ENCODE data around the gene CASP10. TPM values are rescaled to one million over a fixed set of nuclear protein-coding genes. Genes with fewer than 3 reads are reported as not detected.
A peak's percentile ranks its signal among the peaks of the same experiment; 100 is the strongest.

The CASP10 gene
- total RNA-seq, 4 donors from 2014 or later = 6.1 to 21.4 (median 11.2) TPM

DNA sequence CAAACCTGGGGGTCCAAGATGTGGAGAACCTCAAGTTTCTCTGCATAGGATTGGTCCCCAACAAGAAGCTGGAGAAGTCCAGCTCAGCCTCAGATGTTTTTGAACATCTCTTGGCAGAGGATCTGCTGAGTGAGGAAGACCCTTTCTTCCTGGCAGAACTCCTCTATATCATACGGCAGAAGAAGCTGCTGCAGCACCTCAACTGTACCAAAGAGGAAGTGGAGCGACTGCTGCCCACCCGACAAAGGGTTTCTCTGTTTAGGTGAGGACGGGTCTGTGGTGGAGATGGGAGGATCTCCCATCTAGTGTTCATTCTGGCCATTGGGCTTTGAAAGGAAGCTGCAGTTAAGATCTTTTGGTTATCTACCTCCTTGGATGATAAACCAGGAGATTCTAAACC lies 2.9 kb downstream of the CASP10 start:
- Histone ChIP-seq H3K36me3 (peaks cover 0 to 7% (median 0%) of the 10 kb centered on the region in 3 donors), H3K4me3 (no peak overlapping the region), H3K9me3 (no peaks in the 10 kb centered on the region), H3K27ac (peak overlapping the region in 1 of 4 donors; percentile 17), H3K4me1 (peaks cover 0 to 5% (median 0%) of the 10 kb centered on the region in 4 donors), H3K27me3 (no peaks in the 10 kb centered on the region)
- 63 to 82% methylated on average over 4 of the region's 4 CpGs for WGBS, 2 donors
- DNase-seq (ENCODE audit: low spot score in 2 of 2) = no peak
- TF ChIP-seq POLR2A (IDR thresholded peaks at IDR 0.05) (no peak), EP300 (IDR thresholded peaks at IDR 0.05) (no peak), CTCF (IDR thresholded peaks at IDR 0.05) (no peak)

DNA sequence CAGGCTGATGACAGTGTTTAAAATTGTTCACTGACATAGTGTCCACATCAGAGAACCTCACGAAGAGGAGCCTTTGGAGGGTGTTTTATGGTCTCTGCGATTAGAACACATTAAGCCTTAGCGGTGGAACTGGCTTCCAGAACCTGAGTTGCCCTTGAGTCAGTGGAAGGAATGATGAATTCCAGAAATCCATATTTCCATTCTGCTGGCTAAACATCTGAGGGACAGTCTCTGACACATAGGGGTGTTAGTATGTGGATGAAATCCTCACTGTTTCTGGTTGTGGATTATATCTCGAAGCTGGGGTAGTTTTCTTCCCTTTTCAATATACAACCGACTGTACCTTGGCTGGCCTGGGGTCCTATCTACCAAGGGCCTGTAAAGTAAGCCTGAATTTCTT lies 4.0 kb downstream of the CASP10 start:
- H3K9me3 ChIP-seq = no peaks in the 10 kb centered on the region
- peaks cover 0 to 7% (median 0%) of the 10 kb centered on the region in 3 donors for H3K36me3 ChIP-seq
- H3K4me3 ChIP-seq = no peak overlapping the region
- H3K27ac ChIP-seq = no peak overlapping the region
- no peak for TF ChIP-seq CTCF (IDR thresholded peaks at IDR 0.05)
- TF ChIP-seq EP300 (IDR thresholded peaks at IDR 0.05) = no peak
- no peak for TF ChIP-seq POLR2A (IDR thresholded peaks at IDR 0.05)
- DNase-seq (ENCODE audit: low spot score in 2 of 2) = no peak
- peaks cover 0 to 5% (median 0%) of the 10 kb centered on the region in 4 donors for H3K4me1 ChIP-seq
- 84 to 86% methylated on average over 5 of the region's 5 CpGs for WGBS, 2 donors
- no peaks in the 10 kb centered on the region for H3K27me3 ChIP-seq

DNA sequence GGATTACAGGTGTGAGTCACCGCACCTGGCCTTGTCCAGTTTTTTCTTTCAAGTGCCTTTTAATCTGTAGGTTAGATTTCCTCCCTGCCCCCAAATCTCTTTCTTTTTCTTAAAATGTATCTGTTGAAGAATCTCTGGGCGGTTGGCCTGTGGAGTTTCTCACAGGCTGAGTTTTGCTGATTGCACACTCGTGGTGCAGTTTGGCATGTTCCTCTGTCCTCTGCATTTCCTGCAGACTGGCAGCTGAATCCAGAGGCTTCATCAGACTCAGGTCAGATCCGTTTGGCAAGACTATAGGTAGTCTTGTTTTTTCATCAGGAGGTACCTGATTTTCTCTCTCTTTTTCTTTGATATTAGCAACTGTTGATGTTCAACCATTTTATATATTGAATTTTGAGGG lies 5.5 kb downstream of the CASP10 start:
- Histone ChIP-seq H3K4me1 (peaks cover 0 to 5% (median 0%) of the 10 kb centered on the region in 4 donors), H3K27ac (no peak overlapping the region), H3K9me3 (no peaks in the 10 kb centered on the region), H3K4me3 (no peak overlapping the region), H3K27me3 (no peaks in the 10 kb centered on the region), H3K36me3 (peaks cover 0 to 10% (median 0%) of the 10 kb centered on the region in 3 donors)
- no peak for DNase-seq (ENCODE audit: low spot score in 2 of 2)
- TF ChIP-seq POLR2A (IDR thresholded peaks at IDR 0.05) = no peak
- no peak for TF ChIP-seq CTCF (IDR thresholded peaks at IDR 0.05)
- no peak for TF ChIP-seq EP300 (IDR thresholded peaks at IDR 0.05)
- WGBS, 2 donors = 90 to 91% methylated on average over 4 of the region's 4 CpGs

- Histone ChIP-seq H3K36me3 (peaks cover 0 to 24% (median 0%) of the 10 kb centered on the region in 3 donors), H3K4me1 (peaks cover 0 to 5% (median 0%) of the 10 kb centered on the region in 4 donors), H3K27ac (peak overlapping the region in 2 of 4 donors; percentile 39 to 45), H3K4me3 (no peak overlapping the region), H3K9me3 (no peaks in the 10 kb centered on the region), H3K27me3 (no peaks in the 10 kb centered on the region)
- TF ChIP-seq EP300 (IDR thresholded peaks at IDR 0.05) (no peak), POLR2A (IDR thresholded peaks at IDR 0.05) (no peak), CTCF (IDR thresholded peaks at IDR 0.05) (no peak)
- WGBS, 2 donors = 45 to 48% methylated on average over 4 of the region's 4 CpGs
- DNase-seq (ENCODE audit: low spot score in 2 of 2) = no peak
These were observed 8.4 kb downstream of the CASP10 start for GRCh38 chr2:201191132-201191875.

DNA sequence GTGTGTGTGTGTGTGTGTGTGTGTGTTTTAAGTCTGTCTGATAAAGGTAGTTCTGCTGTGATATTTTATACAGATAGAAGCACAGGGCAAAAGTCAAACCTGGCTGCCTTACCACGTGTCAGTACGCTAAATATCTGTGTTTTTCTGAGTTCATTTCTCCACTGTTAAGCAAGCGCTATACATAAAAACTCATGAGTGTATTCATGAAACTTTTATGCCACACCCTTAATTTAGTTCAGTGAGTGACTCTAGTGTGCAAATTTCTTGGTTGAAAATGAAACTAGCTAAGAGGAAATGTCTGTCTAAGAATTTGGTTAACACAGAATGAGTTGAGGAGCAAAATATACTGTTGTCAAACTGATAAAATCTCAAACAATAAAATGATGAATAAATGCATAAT lies 11.2 kb downstream of the CASP10 start:
- 70 to 72% methylated on average over 3 of the region's 3 CpGs for WGBS, 2 donors
- no peaks in the 10 kb centered on the region for H3K9me3 ChIP-seq
- TF ChIP-seq CTCF (IDR thresholded peaks at IDR 0.05) (no peak), POLR2A (IDR thresholded peaks at IDR 0.05) (no peak)

More for the DNA sequence above, 11.2 kb downstream of the CASP10 start:
- Histone ChIP-seq H3K4me1 (peaks cover 0 to 5% (median 0%) of the 10 kb centered on the region in 4 donors), H3K27me3 (no peaks in the 10 kb centered on the region), H3K4me3 (no peak overlapping the region), H3K36me3 (peaks cover 0 to 18% (median 0%) of the 10 kb centered on the region in 3 donors), H3K27ac (no peak overlapping the region)
- no peak for DNase-seq (ENCODE audit: low spot score in 2 of 2)

All from tibial nerve (tissue), 4 donors.